Astrocyte (in vitro differentiated cells and primary cell): ENCODE data around the gene CD68. TPM values are rescaled to one million over a fixed set of nuclear protein-coding genes. Genes with fewer than 3 reads are reported as not detected.
A peak's percentile ranks its signal among the peaks of the same experiment; 100 is the strongest.

Experiments
- DNase-seq: peaks from one replicate; pipeline ENCODE4 v3.0.0-alpha.2; 2010; ENCODE audit warnings: low read depth
- FAIRE-seq: peaks from 2 replicates; lab custom pipeline; 2011; peaks lifted over from hg19 to GRCh38; lab: Jason Lieb, UNC
- H2AFZ ChIP-seq: 2 replicates; pipeline ENCODE4 v1.6.0; 2012; ENCODE audit warnings: low read depth, low read length, inconsistent platforms
- H3K27ac ChIP-seq: 2 replicates; pipeline ENCODE4 v1.5.1; 2011; ENCODE audit warnings: low read depth, low read length, inconsistent platforms
- H3K27me3 ChIP-seq: 2 replicates; pipeline ENCODE4 v1.6.0; 2011; ENCODE audit warnings: low read length, inconsistent platforms; ENCODE audit not compliant: insufficient read depth
- H3K36me3 ChIP-seq: 2 replicates; pipeline ENCODE4 v1.5.1; 2011; ENCODE audit warnings: low read length, inconsistent platforms; ENCODE audit not compliant: insufficient read depth
- H3K4me1 ChIP-seq: 2 replicates; pipeline ENCODE4 v1.5.1; 2011; ENCODE audit warnings: low read length, inconsistent platforms; ENCODE audit not compliant: insufficient read depth
- H3K4me2 ChIP-seq: 2 replicates; pipeline ENCODE4 v1.6.0; 2012; ENCODE audit warnings: low read length, inconsistent platforms
- H3K4me3 ChIP-seq: 2 replicates; pipeline ENCODE4 v1.5.1; 2011; ENCODE audit warnings: low read depth, mild to moderate bottlenecking, low read length, inconsistent platforms; ENCODE audit not compliant: insufficient read depth
- H3K79me2 ChIP-seq: 2 replicates; pipeline ENCODE4 v1.6.0; 2012; ENCODE audit warnings: mild to moderate bottlenecking, low read length, inconsistent platforms; ENCODE audit not compliant: insufficient read depth
- H3K9ac ChIP-seq: 2 replicates; pipeline ENCODE4 v1.6.0; 2012; ENCODE audit warnings: mild to moderate bottlenecking, low read length, inconsistent platforms
- H3K9me3 ChIP-seq: 2 replicates; pipeline ENCODE4 v1.5.1; 2012; ENCODE audit warnings: low read depth, mild to moderate bottlenecking, low read length, inconsistent platforms; ENCODE audit not compliant: insufficient read depth
- H4K20me1 ChIP-seq: 2 replicates; pipeline ENCODE4 v1.6.0; 2012; ENCODE audit warnings: low read length, inconsistent platforms; ENCODE audit not compliant: insufficient read depth
- H3K27ac Mint-ChIP-seq: one replicate; pipeline ENCODE4 v1.8.0; 2021; ENCODE audit warnings: mild to moderate bottlenecking, mixed read lengths; ENCODE audit not compliant: unreplicated experiment
- H3K27me3 Mint-ChIP-seq: one replicate; pipeline ENCODE4 v1.8.0; 2021; ENCODE audit warnings: low read depth, mixed read lengths; ENCODE audit not compliant: unreplicated experiment
- H3K36me3 Mint-ChIP-seq: one replicate; pipeline ENCODE4 v1.8.0; 2021; ENCODE audit warnings: low read depth, mixed read lengths; ENCODE audit not compliant: unreplicated experiment
- H3K4me1 Mint-ChIP-seq: one replicate; pipeline ENCODE4 v1.8.0; 2021; ENCODE audit warnings: low read depth, mixed read lengths; ENCODE audit not compliant: unreplicated experiment
- H3K4me3 Mint-ChIP-seq: one replicate; pipeline ENCODE4 v1.8.0; 2021; ENCODE audit warnings: mild to moderate bottlenecking, moderate library complexity, mixed read lengths; ENCODE audit not compliant: unreplicated experiment
- H3K9me3 Mint-ChIP-seq: one replicate; pipeline ENCODE4 v1.8.0; 2021; ENCODE audit warnings: mild to moderate bottlenecking, mixed read lengths; ENCODE audit not compliant: unreplicated experiment
- EZH2 ChIP-seq: IDR thresholded peaks from 2 replicates; pipeline ENCODE4 v1.6.1; 2012; ENCODE audit warnings: mild to moderate bottlenecking, low read length, inconsistent platforms; ENCODE audit not compliant: insufficient read depth
- total RNA-seq: library from RNA; stranded (reverse); gene quantifications from 2 replicates; pipeline ENCODE4 v1.2.1, GENCODE V29; 2021
- TF ChIP-seq, protein P1 (sequence below): IDR thresholded peaks from 2 replicates; pipeline ENCODE4 v1.5.1; 2011; ENCODE audit warnings: low read depth, mild to moderate bottlenecking, inconsistent platforms, low read length, moderate library complexity; ENCODE audit not compliant: insufficient read depth

CD68 gene
- total RNA-seq, 1 donor from 2014 or later = 4.4 TPM

- Mint-ChIP-seq H3K27ac (peak within 1 kb of the TSS; percentile 92), H3K9me3 (no peaks in the 10 kb centered on the region), H3K4me3 (peak within 1 kb of the TSS; percentile 95), H3K27me3 (no peaks in the 10 kb centered on the region), H3K4me1 (peaks cover 28% of the 10 kb centered on the region), H3K36me3 (peaks cover 3% of the 10 kb centered on the region)
- Histone ChIP-seq H3K79me2 (peaks cover 45% of the 10 kb centered on the region), H3K4me2 (peak within 1 kb of the TSS; percentile 87), H3K4me1 (peaks cover 22% of the 10 kb centered on the region), H3K27me3 (no peaks in the 10 kb centered on the region), H3K27ac (peak within 1 kb of the TSS; percentile 82), H3K9me3 (no peaks in the 10 kb centered on the region), H4K20me1 (peaks cover 42% of the 10 kb centered on the region), H3K9ac (peak within 1 kb of the TSS; percentile 93), H3K36me3 (no peaks in the 10 kb centered on the region), H3K4me3 (peak within 1 kb of the TSS; percentile 89), H2AFZ (peak within 1 kb of the TSS; percentile 79)
- no peak for TF ChIP-seq EZH2
- TF ChIP-seq, protein P1, sequence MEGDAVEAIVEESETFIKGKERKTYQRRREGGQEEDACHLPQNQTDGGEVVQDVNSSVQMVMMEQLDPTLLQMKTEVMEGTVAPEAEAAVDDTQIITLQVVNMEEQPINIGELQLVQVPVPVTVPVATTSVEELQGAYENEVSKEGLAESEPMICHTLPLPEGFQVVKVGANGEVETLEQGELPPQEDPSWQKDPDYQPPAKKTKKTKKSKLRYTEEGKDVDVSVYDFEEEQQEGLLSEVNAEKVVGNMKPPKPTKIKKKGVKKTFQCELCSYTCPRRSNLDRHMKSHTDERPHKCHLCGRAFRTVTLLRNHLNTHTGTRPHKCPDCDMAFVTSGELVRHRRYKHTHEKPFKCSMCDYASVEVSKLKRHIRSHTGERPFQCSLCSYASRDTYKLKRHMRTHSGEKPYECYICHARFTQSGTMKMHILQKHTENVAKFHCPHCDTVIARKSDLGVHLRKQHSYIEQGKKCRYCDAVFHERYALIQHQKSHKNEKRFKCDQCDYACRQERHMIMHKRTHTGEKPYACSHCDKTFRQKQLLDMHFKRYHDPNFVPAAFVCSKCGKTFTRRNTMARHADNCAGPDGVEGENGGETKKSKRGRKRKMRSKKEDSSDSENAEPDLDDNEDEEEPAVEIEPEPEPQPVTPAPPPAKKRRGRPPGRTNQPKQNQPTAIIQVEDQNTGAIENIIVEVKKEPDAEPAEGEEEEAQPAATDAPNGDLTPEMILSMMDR = peak; percentile 44
- peak; percentile 98 for DNase-seq
- FAIRE-seq = no peak
These were observed 35.2 kb downstream of the CD68 start, which contains the start of gene FXR2 for GRCh38 chr17:7614425-7615264. Gene FXR2 (minus strand): TSS chr17:7614897. CDS start chr17:7614532, 365 bp downstream.

- Mint-ChIP-seq H3K27ac (no peak overlapping the region), H3K9me3 (no peaks in the 10 kb centered on the region), H3K27me3 (no peaks in the 10 kb centered on the region), H3K4me3 (peak overlapping the region; percentile 82), H3K4me1 (peaks cover 28% of the 10 kb centered on the region), H3K36me3 (peaks cover 3% of the 10 kb centered on the region)
- Histone ChIP-seq H3K4me3 (peak overlapping the region; percentile 56), H4K20me1 (peaks cover 37% of the 10 kb centered on the region), H3K9me3 (no peaks in the 10 kb centered on the region), H3K27ac (peak overlapping the region; percentile 46), H3K4me2 (peak overlapping the region; percentile 86), H2AFZ (peak overlapping the region; percentile 79), H3K9ac (peak overlapping the region; percentile 72), H3K27me3 (no peaks in the 10 kb centered on the region), H3K79me2 (peaks cover 40% of the 10 kb centered on the region), H3K4me1 (peaks cover 22% of the 10 kb centered on the region), H3K36me3 (no peaks in the 10 kb centered on the region)
- peak; percentile 34 for FAIRE-seq
- no peak for DNase-seq
- TF ChIP-seq, protein P1 = no peak
- TF ChIP-seq EZH2 = no peak
These were observed 35.9 kb downstream of the CD68 start for GRCh38 chr17:7615265-7615747.
